Loucy (cell line): ENCODE measurements around the gene RFX3.

Source experiments
- H2AFZ ChIP-seq: fragments of 200-600 bp; sonication (generic); 2 replicates; pipeline ENCODE4 v1.6.0; 2016; ENCODE audit warnings: antibody characterized with exemption, mild to moderate bottlenecking, low read length, moderate library complexity
- H3F3A ChIP-seq: fragments of 200-600 bp; 2 replicates; pipeline ENCODE4 v1.6.0; 2016; ENCODE audit warnings: antibody characterized with exemption, low read depth, mild to moderate bottlenecking
- H3K27me3 ChIP-seq: fragments of 200-600 bp; sonication (generic); 2 replicates; pipeline ENCODE4 v1.6.1; 2014; ENCODE audit warnings: low read length, mild to moderate bottlenecking; ENCODE audit not compliant: insufficient read depth, poor library complexity, severe bottlenecking
- H3K36me3 ChIP-seq: fragments of 200-600 bp; sonication (generic); 2 replicates; pipeline ENCODE4 v1.6.1; 2016; ENCODE audit warnings: low read length; ENCODE audit not compliant: insufficient read depth
- H3K4me1 ChIP-seq: fragments of 200-600 bp; sonication (generic); 2 replicates; pipeline ENCODE4 v1.5.1; 2014; ENCODE audit warnings: low read length, mild to moderate bottlenecking; ENCODE audit not compliant: insufficient read depth, poor library complexity, severe bottlenecking
- H3K4me2 ChIP-seq: fragments of 200-600 bp; sonication (generic); 2 replicates; pipeline ENCODE4 v1.6.0; 2014; ENCODE audit warnings: antibody characterized with exemption, low read length, low read depth, mild to moderate bottlenecking; ENCODE audit not compliant: poor library complexity, severe bottlenecking
- H3K4me3 ChIP-seq: fragments of 200-600 bp; sonication (generic); 2 replicates; pipeline ENCODE4 v1.5.1; 2014; ENCODE audit warnings: low read length, mild to moderate bottlenecking, mixed read lengths; ENCODE audit not compliant: poor library complexity, severe bottlenecking
- H3K79me2 ChIP-seq: fragments of 200-600 bp; sonication (generic); 2 replicates; pipeline ENCODE4 v1.6.1; 2014; ENCODE audit warnings: low read length; ENCODE audit not compliant: insufficient read depth
- H3K9ac ChIP-seq: fragments of 200-600 bp; sonication (generic); 2 replicates; pipeline ENCODE4 v1.6.0; 2014; ENCODE audit warnings: mild to moderate bottlenecking, low read depth, low read length, moderate library complexity; ENCODE audit not compliant: poor library complexity, severe bottlenecking
- H3K9me2 ChIP-seq: fragments of 200-600 bp; sonication (generic); replicated peaks from 2 replicates; pipeline ENCODE4 v1.6.1; 2016; ENCODE audit warnings: low read depth, low read length, mixed read lengths
- H3K9me3 ChIP-seq: fragments of 200-600 bp; sonication (generic); 2 replicates; pipeline ENCODE4 v1.6.1; 2014; ENCODE audit warnings: mild to moderate bottlenecking, antibody characterized with exemption, low read length, low read depth; ENCODE audit not compliant: insufficient read depth
- H4K20me1 ChIP-seq: fragments of 200-600 bp; sonication (generic); 2 replicates; pipeline ENCODE4 v1.6.0; 2014; ENCODE audit warnings: antibody characterized with exemption, low read length, mild to moderate bottlenecking; ENCODE audit not compliant: insufficient read depth, poor library complexity, severe bottlenecking
- CTCF ChIP-seq: fragments of 200-600 bp; sonication (generic); conservative IDR thresholded peaks from 2 replicates; pipeline ENCODE4 v1.5.1; 2014; ENCODE audit warnings: mild to moderate bottlenecking, antibody characterized with exemption, low read length
- EZH2phosphoT487 ChIP-seq: fragments of 200-600 bp; IDR thresholded peaks from 2 replicates; pipeline ENCODE4 v1.6.1; 2018; ENCODE audit warnings: antibody characterized with exemption, mild to moderate bottlenecking, moderate library complexity, borderline replicate concordance

Gene RFX3

GRCh38 chr9:3517377-3518048 is 8.3 kb downstream of the RFX3 start:
- Histone ChIP-seq H4K20me1 (peaks cover 2% of the 10 kb centered on the region), H3K9me3 (no peaks in the 10 kb centered on the region), H3K9ac (no peak overlapping the region), H3K4me1 (peaks cover 37% of the 10 kb centered on the region), H2AFZ (no peak overlapping the region), H3K4me2 (no peak overlapping the region), H3K9me2 (no peaks in the 10 kb centered on the region), H3K79me2 (peaks cover 62% of the 10 kb centered on the region), H3K4me3 (no peak overlapping the region), H3K27me3 (no peaks in the 10 kb centered on the region), H3F3A (no peaks in the 10 kb centered on the region), H3K36me3 (no peaks in the 10 kb centered on the region)
- TF ChIP-seq CTCF = no peak
- no peak for TF ChIP-seq EZH2phosphoT487

GRCh38 chr9:3516667-3517330 is 9.0 kb downstream of the RFX3 start:
- TF ChIP-seq CTCF (no peak), EZH2phosphoT487 (no peak)
- H4K20me1 ChIP-seq = no peaks in the 10 kb centered on the region
- no peak overlapping the region for H3K4me3 ChIP-seq
- peaks cover 29% of the 10 kb centered on the region for H3K4me1 ChIP-seq
- H3K9me3 ChIP-seq = no peaks in the 10 kb centered on the region
- no peak overlapping the region for H3K9ac ChIP-seq
- no peaks in the 10 kb centered on the region for H3K9me2 ChIP-seq
- H3K27me3 ChIP-seq = no peaks in the 10 kb centered on the region
- no peak overlapping the region for H3K4me2 ChIP-seq
- no peak overlapping the region for H2AFZ ChIP-seq
- peaks cover 55% of the 10 kb centered on the region for H3K79me2 ChIP-seq
- H3K36me3 ChIP-seq = no peaks in the 10 kb centered on the region
- no peaks in the 10 kb centered on the region for H3F3A ChIP-seq

GRCh38 chr9:3515405-3515804 is 10.4 kb downstream of the RFX3 start:
- no peaks in the 10 kb centered on the region for H3K9me3 ChIP-seq
- H3K9ac ChIP-seq = no peak overlapping the region
- H4K20me1 ChIP-seq = peaks cover 3% of the 10 kb centered on the region
- H3F3A ChIP-seq = no peaks in the 10 kb centered on the region
- no peak overlapping the region for H3K4me2 ChIP-seq
- H3K4me1 ChIP-seq = peaks cover 18% of the 10 kb centered on the region
- H3K4me3 ChIP-seq = no peak overlapping the region
- no peaks in the 10 kb centered on the region for H3K36me3 ChIP-seq
- H2AFZ ChIP-seq = no peak overlapping the region
- no peaks in the 10 kb centered on the region for H3K27me3 ChIP-seq
- H3K79me2 ChIP-seq = peaks cover 44% of the 10 kb centered on the region; the same call in 1 of the 2 replicates
- H3K9me2 ChIP-seq = no peaks in the 10 kb centered on the region
- no peak for TF ChIP-seq EZH2phosphoT487
- no peak for TF ChIP-seq CTCF
